Measurements from ENCODE around the gene POU3F4.

POU3F4 gene

GRCh38 chrX:83508006-83508405, at the start of gene POU3F4:
POU3F4 (plus strand) TSS chrX:83508290; CDS start chrX:83508325, 35 bp downstream.
- no peak for DNase-seq

DNA sequence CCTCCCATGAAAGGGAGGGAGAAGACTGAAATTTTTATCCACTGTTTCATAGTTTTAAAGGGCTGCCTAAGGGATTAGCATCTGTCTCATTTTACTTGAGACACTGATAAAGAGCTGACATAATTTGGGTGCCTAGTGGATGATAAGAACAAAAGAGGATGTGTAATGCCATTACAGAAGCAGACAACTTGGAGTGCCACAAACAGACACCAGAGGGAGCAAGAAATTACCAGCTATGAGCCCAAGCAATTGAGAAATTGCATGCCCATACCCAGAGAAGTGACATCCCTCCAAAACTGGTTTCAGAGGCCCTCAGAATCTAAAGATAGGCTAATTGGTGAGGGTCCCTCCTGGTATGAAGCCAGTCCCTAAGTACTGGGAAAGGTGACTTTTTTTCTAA, 38.5 kb upstream of the POU3F4 start:
- DNase-seq: no peak

GRCh38 chrX:83495898-83496297, 12.2 kb upstream of the POU3F4 start:
- DNase-seq: no peak

DNA sequence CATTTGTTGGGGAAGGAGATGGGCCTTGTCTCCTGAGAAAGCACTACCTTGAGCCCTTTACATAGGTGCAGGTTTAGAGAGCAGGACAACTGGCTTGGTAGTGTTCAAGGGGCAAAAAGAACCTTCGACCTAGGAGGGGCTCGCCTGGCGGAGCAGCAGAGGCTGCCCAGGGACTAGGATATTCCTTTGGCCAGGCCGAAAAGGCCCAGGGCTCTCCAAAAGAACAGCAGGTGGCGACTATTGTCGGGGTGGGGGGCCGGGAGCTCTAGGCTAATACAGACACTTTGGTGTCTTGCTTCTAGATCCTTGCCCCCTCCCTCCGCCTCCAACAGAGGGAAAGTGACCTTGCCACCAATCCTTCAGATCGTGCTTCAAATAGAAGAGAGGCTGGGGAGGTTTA, 7.1 kb upstream of the POU3F4 start:
- DNase-seq: no peak

GRCh38 chrX:83501530-83501929, 6.6 kb upstream of the POU3F4 start:
- DNase-seq: no peak

DNA sequence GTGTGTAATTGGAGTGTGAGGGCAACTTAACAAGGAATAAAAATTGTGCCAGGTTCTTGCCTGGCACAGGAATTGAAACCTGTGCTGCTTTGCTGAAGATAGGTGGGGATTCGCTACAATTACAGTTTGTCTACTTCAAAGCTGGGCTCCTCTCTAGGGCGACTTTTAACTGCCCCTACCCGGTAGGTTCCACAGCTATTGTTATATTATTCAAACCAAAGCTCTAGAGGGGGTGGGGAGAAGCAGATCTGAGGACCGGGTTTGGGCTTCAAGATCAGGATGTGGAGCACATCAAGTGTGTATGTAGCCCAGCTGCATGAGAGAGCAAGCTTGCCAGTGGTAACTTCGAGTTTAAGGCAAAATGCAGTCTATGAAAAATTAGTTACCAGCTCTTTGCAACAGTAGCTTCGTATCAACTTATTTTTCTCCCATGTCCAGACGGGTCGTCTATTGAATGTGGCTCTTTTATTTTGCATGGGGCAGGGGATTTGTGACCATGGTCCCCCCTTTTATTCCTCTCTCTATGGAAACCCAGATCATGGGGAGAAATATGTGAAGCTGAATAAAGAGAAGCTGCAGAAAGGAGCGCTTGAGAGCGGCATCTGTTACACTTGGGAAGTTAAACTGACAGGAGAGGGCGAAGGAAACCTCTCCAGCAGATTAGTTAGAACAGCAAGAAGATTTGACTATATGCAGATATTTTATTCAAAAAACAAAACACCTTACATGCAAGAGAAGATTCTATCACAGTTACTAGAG, 3.2 kb upstream of the POU3F4 start:
- DNase-seq: no peak

DNA sequence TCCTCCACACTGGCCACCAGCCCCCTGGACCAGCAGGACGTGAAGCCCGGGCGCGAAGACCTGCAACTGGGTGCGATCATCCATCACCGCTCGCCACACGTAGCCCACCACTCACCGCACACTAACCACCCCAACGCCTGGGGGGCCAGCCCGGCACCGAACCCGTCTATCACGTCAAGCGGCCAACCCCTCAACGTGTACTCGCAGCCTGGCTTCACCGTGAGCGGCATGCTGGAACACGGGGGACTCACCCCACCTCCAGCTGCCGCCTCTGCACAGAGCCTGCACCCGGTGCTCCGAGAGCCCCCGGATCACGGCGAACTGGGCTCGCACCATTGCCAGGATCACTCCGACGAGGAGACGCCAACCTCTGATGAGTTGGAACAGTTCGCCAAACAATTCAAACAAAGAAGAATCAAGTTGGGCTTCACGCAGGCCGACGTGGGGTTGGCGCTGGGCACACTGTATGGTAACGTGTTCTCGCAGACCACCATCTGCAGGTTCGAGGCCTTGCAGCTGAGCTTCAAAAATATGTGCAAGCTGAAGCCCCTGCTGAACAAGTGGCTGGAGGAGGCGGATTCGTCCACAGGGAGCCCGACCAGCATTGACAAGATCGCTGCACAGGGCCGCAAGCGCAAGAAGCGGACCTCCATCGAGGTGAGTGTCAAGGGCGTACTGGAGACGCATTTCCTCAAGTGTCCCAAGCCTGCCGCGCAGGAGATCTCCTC, 600 bp downstream of the POU3F4 start:
- no peak for DNase-seq

DNA sequence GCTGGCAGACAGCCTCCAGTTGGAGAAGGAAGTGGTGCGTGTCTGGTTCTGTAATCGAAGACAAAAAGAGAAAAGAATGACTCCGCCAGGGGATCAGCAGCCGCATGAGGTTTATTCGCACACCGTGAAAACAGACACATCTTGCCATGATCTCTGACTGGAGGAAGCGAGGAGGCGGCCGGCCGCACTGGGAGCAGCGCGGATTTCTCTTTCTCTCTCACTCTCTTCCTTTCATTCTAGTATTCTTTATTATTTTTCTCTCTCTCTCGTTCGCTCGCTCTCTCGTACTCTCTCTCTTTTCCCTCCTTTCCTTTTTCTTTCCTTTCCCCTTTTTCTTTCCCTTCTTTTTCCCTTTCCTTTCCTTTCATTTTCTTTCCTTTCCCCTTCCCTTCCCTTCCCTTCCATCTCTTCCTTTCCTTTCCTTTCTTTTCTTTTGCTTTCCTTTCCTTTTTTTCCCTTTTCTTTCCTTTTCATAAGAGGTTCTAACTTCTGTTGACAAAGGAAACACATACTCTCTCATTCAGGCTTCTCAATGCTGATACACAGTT, 1.2 kb downstream of the POU3F4 start:
- DNase-seq: no peak

- DNase-seq: no peak
Measured at GRCh38 chrX:83510510-83511062, 2.5 kb downstream of the POU3F4 start.

DNA sequence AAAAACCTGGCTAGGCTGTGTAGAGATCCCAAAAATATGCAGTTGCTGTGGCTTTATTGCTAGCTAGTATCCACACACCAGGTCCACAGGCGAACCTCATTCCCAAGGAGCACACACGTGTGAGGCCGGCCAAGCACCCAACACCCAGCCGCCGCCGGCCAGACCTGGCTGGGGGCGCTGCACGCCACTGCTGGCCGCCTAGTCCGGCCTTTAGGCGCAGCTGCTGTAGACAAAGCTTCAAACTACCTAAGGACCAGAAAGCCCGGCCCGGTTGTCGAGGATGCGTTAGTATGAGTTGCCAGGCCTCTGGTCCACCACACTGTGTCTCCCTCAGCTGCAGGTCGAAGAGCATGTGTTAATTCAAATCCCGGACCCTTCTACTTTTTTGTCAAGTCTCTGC, 3.1 kb downstream of the POU3F4 start:
- no peak for DNase-seq

DNA sequence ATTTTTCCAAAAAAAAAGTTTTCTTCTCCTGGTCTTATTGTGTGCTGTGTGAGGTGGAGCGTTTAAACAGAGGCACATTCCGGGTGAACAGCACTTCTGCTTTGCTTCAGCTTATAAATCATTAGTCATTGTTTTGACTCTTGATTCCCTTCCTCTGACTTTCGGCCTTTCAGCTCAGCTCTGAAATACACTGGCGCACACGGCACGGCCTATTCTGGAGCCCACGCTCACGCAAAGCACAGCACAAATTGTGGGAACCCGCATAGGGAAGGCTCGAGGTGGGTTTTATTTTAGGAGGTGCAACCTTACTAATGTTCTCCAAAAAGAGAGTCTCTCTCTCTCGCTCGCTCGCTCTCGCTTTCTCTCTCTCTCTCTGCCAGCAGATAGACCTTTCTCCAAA, 4.0 kb downstream of the POU3F4 start:
- no peak for DNase-seq

DNA sequence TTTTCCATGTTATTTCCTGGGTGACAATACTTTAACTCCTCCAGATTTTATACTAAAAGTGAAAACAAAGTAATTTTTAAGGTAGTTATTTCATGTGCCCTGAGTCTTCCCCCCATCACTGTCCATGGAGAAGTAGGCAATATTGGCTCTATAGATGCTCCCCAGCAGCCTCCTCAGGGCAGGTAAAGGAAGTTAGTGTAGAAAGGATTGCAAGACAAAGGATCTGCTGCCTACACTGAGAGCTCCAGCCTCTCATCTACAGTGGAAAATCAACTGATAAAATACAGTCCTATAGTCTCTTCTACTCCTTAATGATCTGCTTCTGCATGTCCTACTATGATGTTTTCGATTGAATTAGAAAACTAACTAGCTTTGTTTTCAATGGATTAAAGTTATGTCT, 8.5 kb downstream of the POU3F4 start:
- no peak for DNase-seq

- DNase-seq: no peak
Measured at GRCh38 chrX:83521905-83522304, 13.8 kb downstream of the POU3F4 start.

DNA sequence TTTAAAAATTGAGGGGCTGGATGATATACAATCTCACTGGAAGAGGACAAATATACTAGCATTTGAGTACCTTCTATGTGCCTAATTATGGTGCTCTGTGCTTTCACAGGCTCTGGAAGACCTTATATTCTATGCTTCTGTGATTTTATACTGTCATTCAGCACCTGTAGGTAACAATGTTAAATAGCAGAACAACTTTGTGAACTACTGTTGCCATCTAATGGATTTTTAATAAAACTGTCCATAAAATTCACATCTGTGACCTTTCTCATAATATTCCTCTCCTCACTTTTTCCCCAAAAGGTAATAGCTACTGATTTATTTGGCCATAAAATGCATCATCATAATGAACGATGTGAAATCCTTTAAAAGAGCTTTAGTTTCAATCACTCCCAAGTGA, 21.9 kb downstream of the POU3F4 start:
- no peak for DNase-seq

GRCh38 chrX:83535417-83536196, 27.5 kb downstream of the POU3F4 start:
- no peak for DNase-seq

Measured in activated T-cell treated with anti-CD3 and anti-CD28 coated beads, Interleukin-2, amount 50 U/mL, for 1 hour (primary cell).